ENCODE measurements around the gene UBE2J2.

GRCh38 chr1:1315435-1315954 lies 41.8 kb upstream of the UBE2J2 start:
- TF ChIP-seq POLR2A (IDR thresholded peaks at IDR 0.05) (no peak), CTCF (IDR thresholded peaks at IDR 0.05) (no peak), POLR2AphosphoS5 (IDR thresholded peaks at IDR 0.05) (no peak)
